HG03280 (cell line): ENCODE data around the gene CNTN5.
"Not testable (repeated sequence)": the region's sequence is repeated elsewhere in the genome, so short reads cannot be mapped to it uniquely, and the experiment has no call there.

Source experiments
- ATAC-seq: cut with Tn5 transposase; IDR thresholded peaks from one replicate; pipeline ENCODE4 v1.9.1; 2021; ENCODE audit warnings: mild to moderate bottlenecking, moderate library complexity; ENCODE audit not compliant: unreplicated experiment

Gene CNTN5

GRCh38 chr11:99020352-99021225 lies at the start of gene CNTN5:
CNTN5 (plus strand) TSS chr11:99020949.
- ATAC-seq: no peak

GRCh38 chr11:98979205-98979604 lies 41.5 kb upstream of the CNTN5 start:
- no peak for ATAC-seq

- no peak for ATAC-seq
Observed at GRCh38 chr11:99015634-99016454, 4.9 kb upstream of the CNTN5 start.

- no peak for ATAC-seq
Observed at GRCh38 chr11:99019696-99020095, 1.1 kb upstream of the CNTN5 start.

GRCh38 chr11:99037057-99037456 lies 16.3 kb downstream of the CNTN5 start:
- no peak for ATAC-seq

GRCh38 chr11:99063331-99063730 lies 42.6 kb downstream of the CNTN5 start:
- no peak for ATAC-seq

GRCh38 chr11:99065121-99065520 lies 44.4 kb downstream of the CNTN5 start:
- no peak for ATAC-seq

GRCh38 chr11:99066618-99067317 lies 46.0 kb downstream of the CNTN5 start:
- no peak for ATAC-seq

- ATAC-seq: no peak
Observed at GRCh38 chr11:99068832-99069231, 48.1 kb downstream of the CNTN5 start.

GRCh38 chr11:99069856-99070444 lies 49.2 kb downstream of the CNTN5 start:
- ATAC-seq: no peak

GRCh38 chr11:99079576-99079975 lies 58.8 kb downstream of the CNTN5 start:
- ATAC-seq: no peak

- ATAC-seq: no peak
Observed at GRCh38 chr11:99080154-99080553, 59.4 kb downstream of the CNTN5 start.

- no peak for ATAC-seq
Observed at GRCh38 chr11:99098258-99098657, 77.5 kb downstream of the CNTN5 start.

- ATAC-seq: peak; percentile 97
Observed at GRCh38 chr11:99098751-99099150, 78.0 kb downstream of the CNTN5 start.

GRCh38 chr11:99117603-99118002 lies 96.9 kb downstream of the CNTN5 start:
- no peak for ATAC-seq

GRCh38 chr11:99133862-99134261 lies 113.1 kb downstream of the CNTN5 start:
- ATAC-seq: not testable (repeated sequence)

GRCh38 chr11:99135508-99135907 lies 114.8 kb downstream of the CNTN5 start:
- no peak for ATAC-seq

- ATAC-seq: no peak
Observed at GRCh38 chr11:99142237-99142636, 121.5 kb downstream of the CNTN5 start.

- no peak for ATAC-seq
Observed at GRCh38 chr11:99148352-99148751, 127.6 kb downstream of the CNTN5 start.

GRCh38 chr11:99154277-99154676 lies 133.5 kb downstream of the CNTN5 start:
- no peak for ATAC-seq

- ATAC-seq: no peak
Observed at GRCh38 chr11:99160447-99160846, 139.7 kb downstream of the CNTN5 start.
